T-helper 1 cell treated with Interleukin-12 subunit alpha and Interleukin-12 subunit beta and Interleukin-4 antibody, amounts not matched to agents 30 μg/mL and 1 μg/mL, for 36 hours (primary cell): Measurements from ENCODE around the gene NBAS.
"Not testable (repeated sequence)": the region's sequence is repeated elsewhere in the genome, so short reads cannot be mapped to it uniquely, and the experiment has no call there.

Experiments
- H3K27ac Mint-ChIP-seq: one replicate; pipeline ENCODE4 v1.8.0; 2021; ENCODE audit warnings: mild to moderate bottlenecking, mixed read lengths
- H3K27me3 Mint-ChIP-seq: one replicate; pipeline ENCODE4 v1.8.0; 2021; ENCODE audit warnings: low read depth, mixed read lengths
- H3K36me3 Mint-ChIP-seq: one replicate; pipeline ENCODE4 v1.8.0; 2021; ENCODE audit warnings: low read depth, mixed read lengths
- H3K4me1 Mint-ChIP-seq: one replicate; pipeline ENCODE4 v1.8.0; 2021; ENCODE audit warnings: low read depth, mixed read lengths
- H3K4me3 Mint-ChIP-seq: one replicate; pipeline ENCODE4 v1.8.0; 2021; ENCODE audit warnings: mild to moderate bottlenecking, moderate library complexity, mixed read lengths
- H3K9me3 Mint-ChIP-seq: one replicate; pipeline ENCODE4 v1.8.0; 2021; ENCODE audit warnings: mixed read lengths

The NBAS gene

DNA sequence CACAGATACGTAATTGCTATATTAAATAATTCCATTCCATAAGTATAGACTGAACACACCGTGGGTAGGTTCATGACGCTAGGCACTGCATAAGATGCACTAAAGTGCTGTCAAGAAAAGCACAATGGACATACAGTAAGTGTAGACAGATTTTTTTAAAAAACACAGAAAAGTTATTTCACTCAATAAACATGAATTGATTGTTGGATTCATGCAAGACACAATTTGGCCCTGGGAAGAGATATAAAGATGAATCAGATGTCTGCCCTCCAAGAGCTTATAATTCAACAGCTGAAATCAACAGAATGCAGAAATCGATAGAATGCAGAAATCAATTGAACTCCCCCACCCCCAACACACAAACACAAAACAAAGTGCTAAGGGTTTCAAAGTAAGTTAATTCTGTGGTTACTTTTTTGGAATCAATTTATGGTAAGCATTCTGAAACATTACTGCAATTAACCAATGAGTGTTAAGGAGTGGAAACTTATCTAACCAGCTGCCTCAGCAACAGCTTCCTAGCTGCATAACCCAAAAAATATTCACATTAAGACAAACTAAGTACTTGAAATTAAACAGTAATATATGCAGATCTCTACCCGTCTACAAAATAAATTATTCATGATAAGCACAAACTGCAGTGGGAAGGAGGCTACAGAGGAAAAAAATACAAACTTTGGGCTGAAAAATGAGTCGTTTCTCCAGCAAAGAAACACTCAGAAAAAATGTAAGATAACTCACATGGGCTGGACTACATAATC is 1.6 kb downstream of the NBAS start:
- H3K4me1 Mint-ChIP-seq = peaks cover 30% of the 10 kb centered on the region
- H3K27ac Mint-ChIP-seq = no peak overlapping the region
- H3K36me3 Mint-ChIP-seq = peaks cover 2% of the 10 kb centered on the region
- H3K4me3 Mint-ChIP-seq = peak overlapping the region; percentile 98
- no peaks in the 10 kb centered on the region for H3K9me3 Mint-ChIP-seq
- H3K27me3 Mint-ChIP-seq = no peaks in the 10 kb centered on the region

DNA sequence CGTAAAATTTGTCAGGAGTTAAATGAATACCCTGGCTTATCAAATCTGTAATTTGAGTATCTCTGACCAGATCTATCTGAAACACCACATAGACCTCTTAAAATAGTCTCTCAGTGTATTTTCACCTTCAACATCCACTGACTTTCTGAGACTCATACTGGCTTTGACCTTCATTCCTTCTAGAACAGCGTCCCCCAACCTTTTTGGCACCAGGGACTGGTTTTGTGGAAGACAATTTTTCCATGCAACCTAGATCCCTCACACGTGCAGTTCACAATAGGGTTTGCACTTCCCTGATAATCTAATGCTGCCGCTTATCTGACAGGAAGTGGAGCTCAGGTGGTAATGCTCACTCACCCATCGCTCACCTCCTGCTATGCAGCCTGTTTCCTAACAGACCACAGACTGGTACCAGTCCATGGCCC is 3.2 kb downstream of the NBAS start:
- Mint-ChIP-seq H3K4me3 (no peak overlapping the region), H3K36me3 (peaks cover 7% of the 10 kb centered on the region), H3K4me1 (peaks cover 26% of the 10 kb centered on the region)

DNA sequence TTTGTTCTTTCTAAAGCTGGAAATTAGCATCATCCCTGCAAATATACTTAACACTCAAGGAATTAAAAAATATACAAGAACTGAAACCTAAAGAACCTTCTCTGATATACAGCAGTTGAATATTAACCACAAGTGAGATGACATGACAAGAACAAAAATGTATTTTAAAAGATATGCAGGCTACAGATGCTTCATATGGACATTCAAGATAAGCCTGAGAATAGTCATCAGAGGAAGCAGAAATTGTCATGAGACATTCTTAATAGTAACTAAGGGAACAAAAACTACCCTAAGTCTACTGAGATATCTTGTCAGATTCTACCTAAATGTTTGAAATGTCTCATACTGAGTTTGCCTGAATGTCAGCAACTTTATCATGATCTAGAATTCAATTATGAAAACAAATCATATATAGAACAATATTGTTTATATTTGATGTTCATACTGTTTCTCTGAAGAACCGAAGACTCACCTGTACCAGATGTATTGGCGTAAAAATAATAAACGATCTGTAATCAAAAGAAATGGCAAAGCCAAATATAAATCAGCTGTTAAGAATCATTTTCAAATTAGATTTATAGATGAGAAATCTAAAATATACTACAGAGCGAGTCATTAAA is 4.7 kb downstream of the NBAS start:
- Mint-ChIP-seq H3K36me3 (peaks cover 12% of the 10 kb centered on the region), H3K4me1 (peaks cover 14% of the 10 kb centered on the region)

More for the DNA sequence above, 3.2 kb downstream of the NBAS start:
- Mint-ChIP-seq H3K27ac (no peak overlapping the region), H3K27me3 (no peaks in the 10 kb centered on the region), H3K9me3 (no peaks in the 10 kb centered on the region)

DNA sequence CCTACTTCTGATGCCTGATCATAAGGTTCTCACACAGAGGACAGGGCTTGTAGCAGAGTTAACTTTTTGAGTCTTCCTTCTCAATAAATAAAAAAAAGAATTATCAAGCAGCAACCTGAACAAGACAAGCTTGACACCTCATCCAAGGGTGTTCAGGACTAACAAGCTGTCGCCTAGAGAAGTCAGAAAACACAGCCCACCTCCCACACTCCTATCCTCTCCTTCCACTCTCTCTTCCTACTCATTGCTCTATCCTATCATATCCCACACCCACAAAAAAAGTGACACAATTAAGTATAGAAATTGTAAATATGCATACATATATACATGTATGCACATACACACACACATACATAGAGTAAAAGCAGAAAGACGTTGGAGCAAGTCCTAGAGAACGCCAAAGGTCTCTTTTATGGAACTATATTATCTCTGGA is 5.4 kb downstream of the NBAS start:
- Mint-ChIP-seq H3K36me3 (peaks cover 12% of the 10 kb centered on the region), H3K4me3 (no peak overlapping the region), H3K27me3 (no peaks in the 10 kb centered on the region), H3K4me1 (peaks cover 14% of the 10 kb centered on the region), H3K9me3 (no peaks in the 10 kb centered on the region), H3K27ac (no peak overlapping the region)

More for the DNA sequence above, 4.7 kb downstream of the NBAS start:
- Mint-ChIP-seq H3K27me3 (no peaks in the 10 kb centered on the region), H3K27ac (no peak overlapping the region), H3K9me3 (no peaks in the 10 kb centered on the region), H3K4me3 (no peak overlapping the region)

DNA sequence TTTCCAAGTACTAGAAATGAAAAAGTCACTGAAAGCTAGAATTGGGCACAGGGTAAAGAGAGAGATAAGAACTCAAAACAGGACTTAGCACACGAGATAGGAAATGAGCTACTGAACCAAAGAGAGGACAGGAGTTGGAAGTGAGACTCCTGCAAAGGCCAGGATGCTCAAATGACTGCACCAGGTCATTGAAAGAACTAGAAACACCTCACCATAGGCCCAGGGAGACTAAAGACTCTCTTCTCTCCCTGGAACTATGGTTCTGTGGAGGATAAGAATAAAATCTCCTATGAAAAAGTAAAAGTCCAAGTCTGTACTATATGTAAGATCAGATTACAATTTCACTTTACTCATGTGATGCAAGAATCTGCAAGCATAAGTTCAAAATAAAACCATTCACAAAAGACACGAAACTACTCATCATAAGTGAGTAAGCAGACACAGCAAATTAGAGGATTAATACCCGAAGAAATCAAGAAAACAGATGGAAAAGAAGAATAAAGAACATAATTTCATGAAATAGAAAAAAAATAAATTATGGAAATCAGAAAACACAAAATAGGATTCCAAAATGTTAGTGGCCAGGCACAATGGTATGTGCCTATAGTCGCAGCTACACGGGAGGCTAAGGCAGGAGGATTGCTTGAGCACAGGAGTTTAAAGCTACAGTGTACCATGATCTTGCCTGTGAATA is 6.5 kb downstream of the NBAS start:
- H3K36me3 Mint-ChIP-seq = peaks cover 12% of the 10 kb centered on the region
- H3K27ac Mint-ChIP-seq = no peak overlapping the region
- H3K27me3 Mint-ChIP-seq = no peaks in the 10 kb centered on the region
- no peak overlapping the region for H3K4me3 Mint-ChIP-seq
- H3K9me3 Mint-ChIP-seq = no peaks in the 10 kb centered on the region
- peaks cover 7% of the 10 kb centered on the region for H3K4me1 Mint-ChIP-seq

DNA sequence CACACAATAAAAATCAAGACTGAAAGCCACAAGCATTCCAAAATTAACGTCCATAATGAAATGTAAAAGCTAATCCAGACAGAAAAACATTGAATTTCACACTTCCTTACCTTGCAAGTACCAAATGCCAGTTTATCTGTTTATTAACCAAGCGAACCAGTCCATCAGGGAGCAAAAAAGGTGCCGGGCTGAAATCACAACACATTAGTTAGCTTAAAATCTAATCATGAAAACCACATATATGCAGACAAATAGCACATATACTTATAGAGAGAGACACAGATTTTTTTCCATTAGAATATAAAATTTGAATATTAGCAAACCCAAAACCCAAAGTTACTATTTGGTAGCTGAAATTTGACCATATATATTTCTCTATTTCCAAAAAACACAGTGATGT is 7.2 kb downstream of the NBAS start:
- H3K27ac Mint-ChIP-seq = no peak overlapping the region
- H3K4me1 Mint-ChIP-seq = peaks cover 2% of the 10 kb centered on the region
- H3K4me3 Mint-ChIP-seq = no peak overlapping the region
- H3K9me3 Mint-ChIP-seq = no peaks in the 10 kb centered on the region
- H3K36me3 Mint-ChIP-seq = peaks cover 17% of the 10 kb centered on the region
- no peaks in the 10 kb centered on the region for H3K27me3 Mint-ChIP-seq

DNA sequence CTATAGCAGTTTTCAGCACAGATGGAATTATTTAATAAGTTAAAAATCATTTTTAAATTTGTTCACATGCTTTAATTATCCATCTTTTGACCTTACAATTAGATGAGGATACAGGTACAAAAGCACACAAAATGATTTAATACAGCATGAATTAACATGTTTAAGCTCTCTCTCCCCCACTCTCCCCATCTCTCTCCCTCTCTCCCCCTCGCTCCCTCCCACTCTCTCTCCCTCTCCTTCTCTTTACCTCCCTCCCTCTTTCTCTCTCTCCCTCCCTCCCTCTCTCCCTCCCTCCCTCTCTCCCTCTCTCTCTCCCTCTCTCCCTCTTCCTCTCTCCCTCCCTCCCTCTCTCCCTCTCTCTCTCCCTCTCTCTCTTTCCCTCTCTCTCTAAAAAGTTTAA is 7.6 kb downstream of the NBAS start:
- no peaks in the 10 kb centered on the region for H3K27me3 Mint-ChIP-seq
- no peaks in the 10 kb centered on the region for H3K9me3 Mint-ChIP-seq
- no peak overlapping the region for H3K4me3 Mint-ChIP-seq
- H3K36me3 Mint-ChIP-seq = peaks cover 19% of the 10 kb centered on the region
- H3K4me1 Mint-ChIP-seq = peaks cover 2% of the 10 kb centered on the region
- H3K27ac Mint-ChIP-seq = no peak overlapping the region

DNA sequence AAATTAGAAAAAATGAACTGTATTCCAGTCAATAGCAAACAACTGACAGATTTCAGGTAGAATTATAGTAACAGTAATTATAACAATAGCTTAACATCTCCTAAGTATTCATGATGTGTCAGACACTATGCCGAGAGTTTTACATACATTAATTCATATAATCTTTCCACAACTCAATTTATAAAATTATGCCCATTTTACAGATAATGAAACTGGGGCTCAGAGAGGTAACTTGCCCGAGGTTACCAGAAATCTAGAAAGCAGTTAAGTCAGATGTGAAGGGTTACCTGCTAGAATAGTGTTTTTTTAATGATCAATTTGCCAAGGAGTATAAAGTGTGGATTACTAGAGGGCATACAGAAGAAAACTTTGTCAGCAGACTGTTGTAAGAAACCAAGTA is 12.2 kb downstream of the NBAS start:
- Mint-ChIP-seq H3K4me1 (no peaks in the 10 kb centered on the region), H3K4me3 (no peak overlapping the region), H3K36me3 (peaks cover 14% of the 10 kb centered on the region), H3K27ac (no peak overlapping the region), H3K9me3 (no peaks in the 10 kb centered on the region), H3K27me3 (no peaks in the 10 kb centered on the region)

DNA sequence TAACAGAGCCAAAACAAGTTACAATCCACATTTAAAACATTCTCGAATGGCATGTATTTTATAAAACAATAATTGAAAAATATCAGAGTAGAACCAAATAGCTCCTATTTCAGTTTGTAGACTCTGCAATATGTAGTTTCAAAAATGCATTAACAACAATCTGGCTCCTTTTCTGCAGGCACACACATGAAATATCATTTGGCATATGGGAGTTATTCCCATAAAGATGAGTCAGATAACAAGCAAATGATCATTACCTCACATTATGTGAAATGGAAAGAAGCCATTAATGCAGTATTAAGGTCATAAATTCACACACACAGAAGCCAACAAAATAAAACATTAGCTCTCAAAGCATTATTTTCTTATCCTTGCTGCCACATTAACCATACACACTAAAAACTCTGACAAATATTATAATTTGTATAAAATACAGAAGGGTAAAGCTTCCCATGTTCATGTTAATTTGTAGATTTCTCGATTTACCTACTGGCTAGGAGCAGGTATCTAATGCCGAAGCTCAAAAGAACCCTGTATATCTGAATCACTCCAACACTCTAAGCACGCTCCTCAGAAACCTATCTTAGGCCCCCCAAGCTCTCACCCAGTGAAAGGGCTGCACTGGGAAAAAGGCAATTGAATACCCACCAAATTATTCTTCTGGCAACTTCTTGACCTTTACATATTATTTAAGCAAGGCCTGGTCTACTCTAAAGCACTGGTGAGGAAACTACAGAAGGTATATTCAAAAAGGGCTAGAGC is 13.8 kb downstream of the NBAS start:
- Mint-ChIP-seq H3K27me3 (no peaks in the 10 kb centered on the region), H3K4me3 (no peak overlapping the region), H3K36me3 (peaks cover 9% of the 10 kb centered on the region), H3K4me1 (no peaks in the 10 kb centered on the region), H3K9me3 (no peaks in the 10 kb centered on the region), H3K27ac (no peak overlapping the region)

DNA sequence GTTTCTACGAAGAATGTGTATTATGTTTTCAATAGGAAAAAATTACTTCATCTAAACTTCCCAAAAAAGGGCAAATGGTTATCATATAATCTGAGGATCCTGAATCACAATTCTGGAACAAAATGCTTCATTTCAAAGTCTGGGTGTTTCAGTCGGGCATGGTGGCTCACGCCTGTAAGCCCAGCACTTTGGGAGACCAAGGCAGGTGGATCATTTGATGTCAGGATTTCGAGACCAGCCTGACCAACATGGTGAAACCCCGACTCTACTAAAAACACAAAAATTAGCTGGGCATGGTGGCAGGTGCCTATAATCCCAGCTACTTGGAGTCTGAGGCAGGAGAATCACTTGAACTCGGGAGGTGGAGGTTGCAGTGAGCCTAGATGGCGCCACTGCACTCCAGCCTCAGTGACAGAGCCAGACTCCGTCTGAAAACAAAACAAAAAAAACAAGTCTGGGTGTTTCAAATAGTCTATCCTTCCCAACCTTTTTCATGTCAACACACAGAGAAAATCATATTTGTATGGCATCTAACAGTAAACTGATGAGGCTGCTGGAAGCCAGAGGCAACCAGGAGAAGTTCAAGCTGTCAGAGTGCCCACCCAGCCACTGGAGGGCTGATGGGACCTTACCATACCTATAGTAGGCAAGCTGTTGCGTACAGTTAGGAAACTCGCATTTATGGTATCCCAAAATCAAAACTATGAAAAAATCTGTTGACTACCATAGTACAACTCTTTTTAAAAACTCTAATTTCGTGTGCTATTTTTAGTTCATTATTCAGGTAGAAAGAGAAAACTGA is 14.6 kb downstream of the NBAS start:
- no peaks in the 10 kb centered on the region for H3K4me1 Mint-ChIP-seq
- no peaks in the 10 kb centered on the region for H3K9me3 Mint-ChIP-seq
- no peak overlapping the region for H3K4me3 Mint-ChIP-seq
- H3K27ac Mint-ChIP-seq = no peak overlapping the region
- H3K27me3 Mint-ChIP-seq = no peaks in the 10 kb centered on the region
- peaks cover 7% of the 10 kb centered on the region for H3K36me3 Mint-ChIP-seq

DNA sequence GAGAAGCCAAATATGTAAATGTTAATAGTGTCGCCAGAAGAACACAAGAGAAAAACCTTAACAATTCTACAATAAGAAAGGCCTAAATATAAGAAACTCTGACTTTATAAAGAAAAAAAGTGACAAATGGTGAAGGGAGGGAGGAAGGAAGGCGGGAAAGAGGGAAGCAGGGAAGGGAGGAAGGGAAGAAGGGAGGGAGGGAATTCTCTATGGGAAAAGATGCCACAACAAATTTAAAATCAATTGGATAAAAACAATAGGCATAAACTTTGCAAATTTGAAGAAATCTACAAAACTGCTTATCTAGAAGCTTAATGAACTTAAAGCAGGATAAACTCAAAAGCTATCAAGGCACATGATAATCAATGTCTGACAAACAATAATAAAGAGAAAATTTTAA is 16.9 kb downstream of the NBAS start:
- Mint-ChIP-seq H3K9me3 (no peaks in the 10 kb centered on the region), H3K4me3 (no peak overlapping the region), H3K36me3 (peaks cover 5% of the 10 kb centered on the region), H3K27me3 (no peaks in the 10 kb centered on the region), H3K4me1 (peaks cover 4% of the 10 kb centered on the region), H3K27ac (no peak overlapping the region)

DNA sequence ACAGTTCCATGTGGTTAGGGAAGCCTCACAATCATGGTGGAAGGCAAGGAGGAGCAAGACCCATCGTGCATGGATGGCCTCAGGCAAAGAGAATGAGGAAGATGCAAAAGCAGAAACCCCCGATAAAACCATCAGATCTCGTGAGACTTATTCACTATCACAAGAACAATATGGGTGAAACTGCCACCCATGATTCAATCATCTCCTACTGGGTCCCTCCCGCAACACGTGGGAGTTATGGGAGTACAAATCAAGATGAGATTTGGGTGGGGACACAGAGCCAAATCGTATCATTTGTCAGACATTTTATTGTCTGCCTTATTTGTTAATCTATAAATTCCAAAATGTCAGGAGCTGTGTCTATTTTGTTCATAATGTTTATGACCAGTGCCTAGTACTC is 17.6 kb downstream of the NBAS start:
- no peaks in the 10 kb centered on the region for H3K9me3 Mint-ChIP-seq
- H3K4me3 Mint-ChIP-seq = no peak overlapping the region
- no peak overlapping the region for H3K27ac Mint-ChIP-seq
- no peaks in the 10 kb centered on the region for H3K36me3 Mint-ChIP-seq
- no peaks in the 10 kb centered on the region for H3K27me3 Mint-ChIP-seq
- peaks cover 4% of the 10 kb centered on the region for H3K4me1 Mint-ChIP-seq

DNA sequence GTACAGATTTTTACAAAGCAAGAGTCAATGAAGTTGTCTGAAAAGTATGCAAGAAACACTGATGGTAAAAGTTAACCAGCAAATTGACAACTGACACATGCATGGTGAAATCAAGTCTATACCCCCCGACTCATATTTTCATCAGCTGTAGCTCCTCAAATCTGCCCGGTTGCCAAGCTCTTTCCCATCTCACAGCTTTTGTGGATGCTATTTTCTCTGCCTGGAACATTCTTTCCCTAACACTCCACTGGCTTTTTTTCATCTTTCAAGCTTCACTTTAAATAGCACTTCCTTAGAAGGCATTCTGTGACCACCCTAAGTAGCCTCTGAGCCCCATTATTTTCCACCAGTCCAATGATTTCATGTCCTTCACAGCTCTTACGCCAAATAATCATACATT is 18.1 kb downstream of the NBAS start:
- no peak overlapping the region for H3K27ac Mint-ChIP-seq
- H3K9me3 Mint-ChIP-seq = no peaks in the 10 kb centered on the region
- H3K4me3 Mint-ChIP-seq = no peak overlapping the region
- H3K4me1 Mint-ChIP-seq = peaks cover 4% of the 10 kb centered on the region
- H3K36me3 Mint-ChIP-seq = no peaks in the 10 kb centered on the region
- H3K27me3 Mint-ChIP-seq = no peaks in the 10 kb centered on the region

DNA sequence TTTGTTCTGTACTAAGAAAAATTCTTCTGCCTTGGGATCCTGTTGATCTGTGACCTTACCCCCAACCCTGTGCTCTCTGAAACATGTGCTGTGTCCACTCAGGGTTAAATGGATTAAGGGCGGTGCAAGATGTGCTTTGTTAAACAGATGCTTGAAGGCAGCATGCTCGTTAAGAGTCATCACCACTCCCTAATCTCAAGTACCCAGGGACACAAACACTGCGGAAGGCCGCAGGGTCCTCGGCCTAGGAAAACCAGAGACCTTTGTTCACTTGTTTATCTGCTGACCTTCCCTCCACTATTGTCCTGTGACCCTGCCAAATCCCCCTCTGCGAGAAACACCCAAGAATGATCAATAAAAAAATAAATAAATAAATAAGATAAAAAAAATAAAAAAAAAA is 18.9 kb downstream of the NBAS start:
- H3K4me1 Mint-ChIP-seq, H3K36me3 Mint-ChIP-seq, H3K4me3 Mint-ChIP-seq, H3K27ac Mint-ChIP-seq, H3K27me3 Mint-ChIP-seq, H3K9me3 Mint-ChIP-seq: not testable (repeated sequence)
